AG09309 (cell line): Measurements from ENCODE around the gene C4B.
"Not testable (repeated sequence)": the region's sequence is repeated elsewhere in the genome, so short reads cannot be mapped to it uniquely, and the experiment has no call there.

Experiments used
- DNase-seq: peaks from one replicate; pipeline ENCODE4 v3.0.0-alpha.2; 2010; ENCODE audit warnings: low read depth
- H3K4me3 ChIP-seq: 2 replicates; pipeline ENCODE4 v1.5.1; 2011; ENCODE audit warnings: mild to moderate bottlenecking, low read depth, low read length, moderate library complexity; ENCODE audit not compliant: control insufficient read depth
- CTCF ChIP-seq: IDR thresholded peaks from 2 replicates; pipeline ENCODE4 v1.5.1; 2011; ENCODE audit warnings: mild to moderate bottlenecking, low read depth, low read length, inconsistent platforms; ENCODE audit not compliant: insufficient read depth, control insufficient read depth; ENCODE audit errors: missing control alignments

Gene C4B

GRCh38 chr6:32014547-32014946 lies at the start of gene C4B:
TSS of gene C4B (plus strand) at chr6:32014795. CDS start at chr6:32014846, 51 bp downstream.
- DNase-seq, H3K4me3 ChIP-seq: not testable (repeated sequence)

GRCh38 chr6:31965700-31966099 lies 48.9 kb upstream of the C4B start:
- no peak for DNase-seq
- no peak for TF ChIP-seq CTCF
- no peak overlapping the region for H3K4me3 ChIP-seq

- TF ChIP-seq CTCF: no peak
- no peak for DNase-seq
- H3K4me3 ChIP-seq: no peak overlapping the region
These were observed 48.1 kb upstream of the C4B start for GRCh38 chr6:31966506-31966905.

- H3K4me3 ChIP-seq: no peak overlapping the region
- TF ChIP-seq CTCF: no peak
- no peak for DNase-seq
These were observed 47.3 kb upstream of the C4B start for GRCh38 chr6:31966997-31967925.

GRCh38 chr6:31967926-31968320 lies 46.7 kb upstream of the C4B start:
- no peak overlapping the region for H3K4me3 ChIP-seq
- no peak for TF ChIP-seq CTCF
- DNase-seq: no peak

GRCh38 chr6:31968326-31968725 lies 46.3 kb upstream of the C4B start:
- DNase-seq: no peak
- H3K4me3 ChIP-seq: no peak overlapping the region
- TF ChIP-seq CTCF: no peak
